GM18873 (cell line): ENCODE data around the gene ESD.

Experiments
- ATAC-seq: cut with Tn5 transposase; IDR thresholded peaks from one replicate; pipeline ENCODE4 v1.9.1; 2021; ENCODE audit warnings: mild to moderate bottlenecking, moderate library complexity, moderate number of reproducible peaks; ENCODE audit not compliant: unreplicated experiment, low FRiP score

The ESD gene

DNA sequence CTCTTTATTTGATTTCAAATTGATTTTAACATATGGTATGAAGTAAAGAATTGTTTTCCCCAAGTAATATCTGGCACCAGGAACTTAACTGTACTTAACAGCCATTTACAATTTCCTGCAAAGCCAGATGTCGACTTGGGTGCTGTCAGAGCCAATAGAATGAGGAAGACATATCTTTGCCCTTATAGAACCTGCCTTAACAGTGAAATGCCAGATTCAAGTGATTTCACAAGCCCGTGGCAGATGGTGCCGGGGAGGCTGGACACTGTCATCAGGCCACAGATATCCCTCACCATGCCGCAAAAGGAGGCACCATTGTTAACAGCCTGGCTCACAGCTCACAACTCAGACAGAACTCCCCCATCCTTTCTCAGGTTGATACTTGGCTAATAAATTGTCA is 48.7 kb downstream of the ESD start:
- no peak for ATAC-seq

DNA sequence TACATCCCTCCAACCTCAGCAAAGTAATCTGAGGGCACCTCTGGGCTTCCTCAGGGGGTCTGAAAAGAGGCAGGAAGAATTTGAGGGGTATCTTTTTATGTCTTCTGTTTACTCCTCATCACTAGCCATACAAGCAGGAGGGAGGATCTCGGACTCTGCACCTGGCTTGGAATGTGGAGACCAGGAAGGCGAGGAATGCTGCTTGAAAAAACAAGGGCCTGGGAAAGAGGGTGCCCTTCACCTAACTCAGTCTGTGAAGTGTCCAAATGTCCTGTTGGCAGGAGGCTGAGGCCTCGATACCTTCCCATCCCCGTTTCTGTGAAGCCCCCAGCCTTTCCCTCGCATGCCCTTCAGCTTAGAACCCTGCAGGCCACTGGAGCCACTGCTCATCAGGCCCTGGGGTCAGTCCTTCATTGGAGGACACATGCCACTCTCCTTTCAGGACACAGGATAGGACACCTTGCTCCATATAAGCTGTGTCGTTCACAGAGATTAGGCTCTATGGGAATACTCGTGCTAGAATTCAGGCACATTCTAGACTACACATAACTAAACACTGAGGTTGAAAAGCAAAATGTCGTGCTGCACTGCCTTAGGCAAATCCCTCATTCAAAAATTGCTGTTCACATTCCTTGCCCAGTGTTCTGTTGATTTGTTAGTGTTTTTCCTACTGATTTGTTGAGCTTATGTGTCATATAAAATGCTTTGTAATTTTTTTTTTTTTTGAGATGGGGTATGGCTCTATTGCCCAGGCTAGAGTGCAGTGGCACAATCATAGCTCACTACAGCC is 49.7 kb downstream of the ESD start:
- no peak for ATAC-seq

DNA sequence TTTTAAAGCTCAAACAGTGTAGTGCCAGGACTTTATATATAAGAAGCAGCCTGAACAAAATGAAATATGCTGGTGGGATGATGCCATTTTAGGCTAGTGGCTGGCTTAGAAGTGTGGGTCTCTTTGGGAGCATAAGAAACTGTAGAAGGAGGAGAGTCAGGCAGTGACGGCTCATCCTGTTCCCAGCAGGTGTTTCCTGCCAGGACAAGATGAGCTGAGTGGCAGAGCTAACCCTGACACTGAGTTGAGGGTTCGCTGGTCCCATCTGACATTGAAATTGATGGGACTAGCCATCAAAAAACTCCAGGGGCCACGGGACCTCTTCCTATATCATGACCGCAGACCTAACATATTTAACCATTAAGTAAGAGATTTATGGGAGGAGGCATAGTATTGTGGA is 51.3 kb downstream of the ESD start:
- no peak for ATAC-seq

GRCh38 chr13:46745062-46745461 is 51.9 kb downstream of the ESD start:
- ATAC-seq, result no peak

DNA sequence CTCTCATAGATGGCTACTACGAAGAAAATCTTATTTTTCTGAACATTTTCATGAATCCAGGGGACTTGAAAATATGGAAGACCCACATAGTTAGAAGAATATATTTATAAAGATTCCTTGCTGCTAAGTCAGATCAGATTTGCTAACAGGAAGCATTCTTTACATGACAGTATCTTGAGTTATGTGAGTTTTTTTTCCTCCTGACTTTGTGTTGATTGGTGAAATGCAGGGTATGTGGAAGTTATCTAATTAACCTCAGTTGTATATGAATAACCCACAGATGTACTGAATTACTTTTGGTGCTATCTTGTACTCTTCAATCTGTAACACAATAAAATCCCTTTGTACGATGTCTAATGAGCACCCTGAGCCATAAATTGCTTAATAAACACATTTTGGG is 53.8 kb downstream of the ESD start:
- ATAC-seq, result no peak

DNA sequence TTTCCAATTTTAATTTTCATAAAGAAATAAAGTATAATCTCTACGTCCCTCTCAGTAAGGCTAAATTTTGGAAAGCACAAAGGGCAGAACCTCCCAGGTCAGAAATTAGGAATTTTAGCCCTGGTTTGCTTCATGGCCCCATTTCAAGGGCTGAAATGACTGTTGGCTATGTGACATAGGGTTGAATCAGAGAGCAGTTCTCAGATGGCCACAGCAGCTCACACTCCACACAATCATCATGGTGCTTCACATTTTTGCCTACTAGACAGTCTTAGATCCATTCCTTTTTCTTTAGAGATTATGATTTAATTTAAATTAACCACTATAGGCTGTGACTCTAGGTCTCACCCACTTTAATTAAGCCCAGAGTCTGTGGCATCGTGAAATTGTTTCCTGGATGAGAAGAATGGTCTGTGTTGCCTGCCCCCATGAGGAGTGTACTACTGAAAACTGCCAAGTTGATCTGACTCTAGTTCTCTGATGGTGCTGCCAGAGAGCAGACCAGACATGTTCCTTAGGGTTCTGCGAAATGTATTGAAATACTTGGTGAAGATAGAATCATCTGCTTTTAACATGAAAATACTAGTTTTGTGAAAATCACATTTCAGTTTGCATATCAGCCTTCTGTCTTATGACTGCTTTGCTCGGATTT is 57.4 kb downstream of the ESD start:
- ATAC-seq, result no peak

DNA sequence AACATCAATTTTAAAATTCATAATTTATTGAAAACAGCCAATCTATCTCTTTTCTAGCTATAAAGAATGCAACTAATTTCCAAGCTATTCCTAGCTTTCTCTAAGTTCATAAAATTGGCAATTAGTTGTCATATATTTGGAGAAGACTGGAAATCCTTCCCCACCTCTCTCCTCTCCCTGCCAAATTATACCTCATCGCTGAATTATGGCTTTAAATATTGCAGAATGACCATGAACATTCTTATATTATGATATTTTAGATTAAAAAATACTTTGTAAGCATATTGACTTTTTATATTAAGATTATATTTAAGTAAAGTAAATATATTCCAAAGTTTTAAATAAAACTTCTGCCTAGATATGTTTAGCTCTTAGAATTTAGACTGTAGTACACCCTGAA is 58.2 kb downstream of the ESD start:
- ATAC-seq, result no peak

DNA sequence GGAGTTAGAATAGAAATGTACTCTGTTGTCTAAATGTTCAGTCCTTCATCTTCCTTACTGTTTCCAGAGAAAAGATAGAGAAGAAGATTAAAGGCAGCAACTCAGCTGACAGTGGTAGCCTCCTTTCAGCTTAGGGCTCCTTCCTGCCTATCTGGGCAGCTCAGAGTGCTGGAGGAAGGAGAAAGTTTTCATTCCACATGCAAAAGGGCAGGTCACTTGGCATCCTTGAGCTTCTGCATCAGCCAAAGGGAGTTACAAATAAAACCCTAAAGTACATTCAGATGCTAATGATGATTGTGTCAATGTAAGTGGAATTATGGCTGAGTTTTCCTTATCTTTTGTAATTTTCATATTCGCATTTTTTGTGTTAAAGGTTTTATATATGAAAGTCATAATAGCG is 58.9 kb downstream of the ESD start:
- ATAC-seq, result no peak

DNA sequence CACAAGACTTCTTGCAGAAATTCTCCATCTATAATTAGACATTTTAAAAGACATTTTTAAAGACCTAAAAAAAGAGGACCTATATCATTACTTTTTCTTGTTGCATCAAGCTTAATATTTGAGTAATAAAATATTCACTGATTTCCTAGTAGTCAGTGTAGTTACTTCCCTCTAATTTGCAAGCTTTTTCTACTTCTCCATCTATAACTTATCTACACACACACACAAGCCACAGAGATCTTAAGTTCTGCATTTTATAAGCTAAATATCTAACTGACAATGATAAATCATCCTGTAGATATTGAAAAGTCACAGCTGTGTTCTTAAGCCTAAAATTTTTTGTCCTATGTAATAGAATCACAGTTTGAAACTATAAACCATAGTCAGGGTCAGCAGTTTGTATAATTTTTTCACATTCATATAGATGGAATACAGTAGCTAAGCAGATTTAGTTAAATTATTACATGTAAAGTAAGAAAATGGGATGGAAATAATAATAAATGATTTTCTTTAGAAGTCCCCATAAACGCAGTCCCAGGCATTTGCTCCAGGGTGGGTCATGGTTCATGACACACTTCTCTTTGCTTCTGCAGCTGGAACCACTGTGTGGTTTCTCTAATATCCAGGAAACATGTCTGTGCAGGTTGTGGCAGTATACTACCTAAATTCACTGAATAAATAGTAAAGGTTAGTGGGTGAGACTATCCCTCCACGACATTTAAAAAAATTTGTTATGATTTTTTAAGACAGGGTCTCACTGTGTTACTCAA is 60.2 kb downstream of the ESD start:
- ATAC-seq, result no peak

GRCh38 chr13:46735425-46735824 is 61.5 kb downstream of the ESD start:
- no peak for ATAC-seq

DNA sequence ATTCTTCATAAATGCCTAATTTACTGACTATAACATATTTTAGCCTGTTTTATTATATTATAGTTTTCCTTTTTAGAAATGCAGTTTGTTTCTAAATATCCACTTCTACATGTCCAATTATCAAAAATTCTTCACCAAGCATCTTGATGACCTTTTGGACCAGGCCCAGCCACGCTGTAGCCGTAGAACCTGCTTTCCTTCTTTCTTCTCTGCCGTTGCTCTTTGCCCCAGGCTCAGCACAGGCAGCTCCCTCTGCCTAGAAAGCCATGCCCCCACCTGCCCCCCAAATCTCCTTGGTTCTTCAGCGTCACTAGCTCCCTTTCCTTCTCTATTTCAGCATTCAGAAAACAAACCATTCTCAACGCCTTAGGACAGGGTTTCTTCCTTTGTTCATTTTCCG is 65.4 kb downstream of the ESD start:
- ATAC-seq, result no peak

DNA sequence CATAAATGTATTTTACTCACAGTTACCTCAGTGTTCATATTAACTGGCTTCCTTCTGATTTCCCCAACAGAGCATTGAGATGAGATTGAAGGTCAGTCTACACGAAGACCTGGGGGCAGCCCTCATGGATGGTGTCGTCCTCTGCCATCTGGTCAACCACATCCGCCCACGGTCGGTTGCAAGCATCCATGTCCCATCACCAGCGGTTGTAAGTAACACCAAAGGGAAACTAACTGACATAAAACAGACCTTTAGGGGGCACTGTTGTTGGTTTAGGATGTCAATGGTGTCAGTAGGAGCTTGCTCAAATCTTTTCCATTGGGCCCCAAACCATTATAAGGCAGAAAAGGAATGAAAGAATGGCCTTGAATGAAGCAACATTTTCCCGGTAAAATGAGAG is 68.2 kb downstream of the ESD start:
- ATAC-seq, result no peak

DNA sequence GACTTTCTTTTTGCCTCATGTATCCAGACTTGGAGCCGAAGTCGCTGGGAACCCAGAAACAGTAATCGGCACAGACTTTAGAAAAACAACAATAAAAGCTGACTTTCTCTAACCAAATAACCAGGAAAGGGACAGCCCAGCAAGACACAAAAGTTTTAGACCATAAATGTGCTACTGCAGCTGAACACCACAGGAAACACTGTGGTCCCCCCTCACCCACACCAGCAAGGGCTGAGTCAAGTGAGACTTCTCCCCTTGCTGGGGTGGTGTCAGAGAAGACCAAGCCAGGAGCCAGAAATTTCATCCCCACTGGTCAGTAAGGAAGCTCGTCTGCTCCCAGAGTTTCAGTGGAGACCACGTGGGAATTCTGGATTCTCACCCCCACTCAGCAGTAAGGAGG is 70.6 kb downstream of the ESD start:
- ATAC-seq, result no peak
